Duodenal mucosa (tissue), 2 donors: Measurements from ENCODE around the gene MS4A12.
"Not testable (repeated sequence)": the region's sequence is repeated elsewhere in the genome, so short reads cannot be mapped to it uniquely, and the experiment has no call there.

Experiments used
- H3K27ac ChIP-seq: one replicate; pipeline ENCODE4 v1.7.0; 2013; ENCODE audit warnings: low read depth, low read length
- H3K27me3 ChIP-seq, 2 donors: one replicate each; pipeline ENCODE4 v1.7.0; 2013; ENCODE audit warnings: low read length in 2 of 2, control low read depth in 1 of 2; ENCODE audit not compliant: insufficient read depth in 2 of 2, control insufficient read depth in 1 of 2
- H3K36me3 ChIP-seq, 2 donors: one replicate each; pipeline ENCODE4 v1.7.0; 2013; ENCODE audit warnings: low read length in 2 of 2, control low read depth in 1 of 2; ENCODE audit not compliant: insufficient read depth in 2 of 2, control insufficient read depth in 1 of 2
- H3K4me1 ChIP-seq, 2 donors: one replicate each; pipeline ENCODE4 v1.7.0; 2013; ENCODE audit warnings: low read length in 2 of 2, control low read depth in 1 of 2; ENCODE audit not compliant: insufficient read depth in 2 of 2, control insufficient read depth in 1 of 2
- H3K4me3 ChIP-seq, 2 donors: one replicate each; pipeline ENCODE4 v1.7.0; 2013; ENCODE audit warnings: low read length in 2 of 2, low read depth in 1 of 2
- H3K9ac ChIP-seq, 2 donors: one replicate each; pipeline ENCODE4 v1.7.0; 2013; ENCODE audit warnings: low read length in 2 of 2, low read depth in 1 of 2
- H3K9me3 ChIP-seq, 2 donors: one replicate each; pipeline ENCODE4 v1.7.0; 2013; ENCODE audit warnings: low read length in 2 of 2, control low read depth in 1 of 2; ENCODE audit not compliant: control insufficient read depth in 1 of 2

The MS4A12 gene

GRCh38 chr11:60492488-60493009 lies at the start of gene MS4A12:
TSS of gene MS4A12 (plus strand) at chr11:60492778. CDS start at chr11:60497319, 4,541 bp downstream.
- H3K27ac ChIP-seq, result no peak within 1 kb of the TSS
- no peak within 1 kb of the TSS for H3K4me3 ChIP-seq
- H3K27me3 ChIP-seq, result no peaks in the 10 kb centered on the region
- no peaks in the 10 kb centered on the region for H3K4me1 ChIP-seq
- H3K9ac ChIP-seq, result no peak within 1 kb of the TSS
- H3K9me3 ChIP-seq, result no peaks in the 10 kb centered on the region
- H3K36me3 ChIP-seq, result no peaks in the 10 kb centered on the region

DNA sequence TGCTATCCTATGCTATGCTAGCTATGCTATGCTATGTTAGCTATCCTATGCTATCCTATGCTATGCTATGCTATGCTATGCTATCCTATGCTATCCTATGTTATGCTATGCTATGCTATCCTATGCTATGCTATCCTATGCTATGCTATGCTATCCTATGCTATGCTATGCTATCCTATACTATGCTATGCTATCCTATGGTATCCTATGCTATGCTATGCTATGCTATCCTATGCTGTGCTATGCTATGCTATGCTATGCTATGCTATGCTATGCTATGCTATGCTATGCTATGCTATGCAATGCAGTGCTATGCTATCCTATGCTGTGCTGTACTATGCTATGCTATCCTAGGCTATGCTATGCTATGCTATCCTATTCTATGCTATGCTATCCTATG lies 45.5 kb upstream of the MS4A12 start:
- H3K36me3 ChIP-seq, result no peaks in the 10 kb centered on the region
- H3K27ac ChIP-seq, result no peak overlapping the region
- no peaks in the 10 kb centered on the region for H3K27me3 ChIP-seq
- H3K4me1 ChIP-seq, result peaks cover 0 to 5% of the 10 kb centered on the region in 2 donors
- H3K9ac ChIP-seq, result no peak overlapping the region
- no peaks in the 10 kb centered on the region for H3K9me3 ChIP-seq
- peak overlapping the region in 1 of 2 donors; percentile 50 for H3K4me3 ChIP-seq

DNA sequence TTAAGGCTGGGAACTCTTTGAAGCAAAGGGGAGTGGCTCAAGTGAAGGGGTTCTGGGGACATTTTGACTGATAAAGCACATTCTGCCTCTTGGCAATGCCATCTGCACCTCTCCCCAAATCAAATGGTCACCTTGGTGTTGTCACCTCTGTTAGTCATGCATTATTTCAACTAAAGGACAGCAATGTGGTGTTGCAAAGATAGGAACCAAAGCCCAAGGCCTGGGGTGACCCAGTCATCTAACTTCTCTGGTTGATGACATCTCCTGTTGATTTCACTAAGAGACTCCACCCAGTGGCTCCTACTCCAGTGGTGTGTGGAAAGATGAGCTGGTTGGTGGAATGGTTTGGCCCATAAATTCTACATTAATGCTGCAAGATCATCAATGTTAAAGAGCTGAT lies 44.7 kb upstream of the MS4A12 start:
- H3K4me3 ChIP-seq, result no peak overlapping the region
- H3K27me3 ChIP-seq, result no peaks in the 10 kb centered on the region
- peaks cover 0 to 5% of the 10 kb centered on the region in 2 donors for H3K4me1 ChIP-seq
- no peak overlapping the region for H3K27ac ChIP-seq
- no peaks in the 10 kb centered on the region for H3K9me3 ChIP-seq
- no peak overlapping the region for H3K9ac ChIP-seq
- H3K36me3 ChIP-seq, result no peaks in the 10 kb centered on the region

DNA sequence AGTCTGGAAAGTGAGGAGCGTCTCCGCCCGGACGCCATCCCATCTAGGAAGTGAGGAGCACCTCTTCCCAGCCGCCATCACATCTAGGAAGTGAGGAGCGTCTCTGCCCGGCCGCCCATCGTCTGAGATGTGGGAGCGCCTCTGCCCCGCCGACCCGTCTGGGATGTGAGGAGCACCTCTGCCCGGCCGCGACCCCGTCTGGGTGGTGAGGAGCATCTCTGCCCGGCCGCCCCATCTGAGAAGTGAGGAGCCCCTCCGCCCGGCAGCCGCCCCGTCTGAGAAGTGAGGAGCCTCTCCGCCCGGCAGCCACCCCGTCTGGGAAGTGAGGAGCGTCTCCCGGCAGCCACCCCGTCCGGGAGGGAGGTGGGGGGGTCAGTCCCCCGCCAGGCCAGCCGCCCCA lies 41.4 kb upstream of the MS4A12 start:
- H3K27me3 ChIP-seq, H3K4me3 ChIP-seq, H3K9ac ChIP-seq, H3K4me1 ChIP-seq, H3K9me3 ChIP-seq, H3K36me3 ChIP-seq, H3K27ac ChIP-seq: not testable (repeated sequence)

DNA sequence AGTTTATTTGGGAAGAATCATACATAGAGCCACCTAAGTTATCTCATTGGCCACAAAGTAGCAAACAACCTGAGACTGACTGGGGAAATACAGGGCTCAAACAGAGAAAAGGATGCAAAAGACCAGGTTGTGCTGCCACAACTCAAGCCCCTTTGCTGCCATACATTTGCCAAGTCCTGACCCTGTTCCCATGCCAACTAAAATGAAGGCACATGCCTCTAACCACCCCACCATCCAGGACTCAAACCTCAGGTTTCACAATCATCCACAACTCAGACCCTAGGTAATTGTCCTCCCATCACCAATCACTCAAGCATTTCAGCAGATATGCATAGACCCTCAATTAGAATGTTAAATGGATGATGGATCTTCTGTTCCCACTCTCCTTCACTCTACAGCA lies 38.4 kb upstream of the MS4A12 start:
- H3K9me3 ChIP-seq, result no peaks in the 10 kb centered on the region
- no peaks in the 10 kb centered on the region for H3K4me1 ChIP-seq
- H3K4me3 ChIP-seq, result no peak overlapping the region
- H3K36me3 ChIP-seq, result no peaks in the 10 kb centered on the region
- no peak overlapping the region for H3K27ac ChIP-seq
- no peaks in the 10 kb centered on the region for H3K27me3 ChIP-seq
- H3K9ac ChIP-seq, result no peak overlapping the region

DNA sequence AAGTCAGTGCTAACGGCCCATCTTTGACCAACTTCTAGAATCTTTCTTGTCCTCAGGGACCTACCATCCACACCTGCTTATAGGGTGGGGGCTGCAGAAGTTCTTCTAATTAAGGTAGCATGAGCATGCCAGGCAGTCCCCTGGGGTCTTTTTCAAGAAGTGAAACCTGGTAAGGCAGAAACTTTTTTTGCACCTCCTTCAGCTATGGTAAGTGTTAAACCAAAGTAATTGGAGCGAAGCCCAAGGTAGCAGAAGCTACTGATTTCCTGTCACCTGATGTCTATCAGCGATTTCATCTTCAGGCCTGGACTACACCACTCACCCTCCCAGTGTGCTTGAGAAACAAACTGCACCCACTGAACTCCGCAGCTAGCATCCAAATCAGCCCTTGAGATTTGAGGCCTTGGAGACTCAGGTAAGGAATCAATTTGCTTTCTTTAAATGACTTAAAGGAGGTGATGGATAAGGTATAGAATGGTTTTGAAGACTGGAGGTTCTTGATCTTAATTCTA lies 37.0 kb upstream of the MS4A12 start, which contains the start of gene MS4A1:
Gene MS4A1 (plus strand): TSS at position 317 of the 512 bp plus-strand sequence. CDS start 6,528 bp downstream, outside the sequence.
- Histone ChIP-seq H3K36me3 (no peaks in the 10 kb centered on the region), H3K9me3 (no peaks in the 10 kb centered on the region), H3K27me3 (no peaks in the 10 kb centered on the region), H3K4me3 (no peak within 1 kb of the TSS), H3K9ac (no peak within 1 kb of the TSS), H3K4me1 (no peaks in the 10 kb centered on the region), H3K27ac (no peak within 1 kb of the TSS)

DNA sequence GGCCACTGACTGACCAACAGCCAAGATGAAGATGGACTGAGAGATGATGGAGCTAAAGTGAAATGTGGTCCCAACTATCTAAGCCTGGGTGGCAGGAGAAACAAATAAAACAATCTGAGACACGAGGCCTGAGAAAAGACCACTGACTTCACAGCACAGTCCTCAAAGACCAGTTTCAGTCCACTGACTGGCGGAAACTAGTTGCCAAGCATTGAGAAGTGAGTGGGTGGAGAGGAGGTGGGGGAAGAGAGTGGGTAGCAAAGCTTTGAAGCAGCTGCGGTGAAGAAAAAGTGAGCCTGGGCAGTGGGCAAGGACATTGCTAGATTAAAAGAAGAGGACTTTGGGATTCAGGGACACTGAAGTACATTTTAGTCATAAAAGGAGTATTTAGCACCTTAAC lies 35.0 kb upstream of the MS4A12 start:
- Histone ChIP-seq H3K9ac (no peak overlapping the region), H3K36me3 (no peaks in the 10 kb centered on the region), H3K27me3 (no peaks in the 10 kb centered on the region), H3K27ac (no peak overlapping the region), H3K4me3 (no peak overlapping the region), H3K9me3 (no peaks in the 10 kb centered on the region), H3K4me1 (no peaks in the 10 kb centered on the region)

- Histone ChIP-seq H3K27me3 (no peaks in the 10 kb centered on the region), H3K4me3 (no peak overlapping the region), H3K36me3 (no peaks in the 10 kb centered on the region), H3K9me3 (no peaks in the 10 kb centered on the region), H3K27ac (no peak overlapping the region), H3K9ac (no peak overlapping the region), H3K4me1 (no peaks in the 10 kb centered on the region)
Measured at GRCh38 chr11:60459345-60459744, 33.2 kb upstream of the MS4A12 start.

DNA sequence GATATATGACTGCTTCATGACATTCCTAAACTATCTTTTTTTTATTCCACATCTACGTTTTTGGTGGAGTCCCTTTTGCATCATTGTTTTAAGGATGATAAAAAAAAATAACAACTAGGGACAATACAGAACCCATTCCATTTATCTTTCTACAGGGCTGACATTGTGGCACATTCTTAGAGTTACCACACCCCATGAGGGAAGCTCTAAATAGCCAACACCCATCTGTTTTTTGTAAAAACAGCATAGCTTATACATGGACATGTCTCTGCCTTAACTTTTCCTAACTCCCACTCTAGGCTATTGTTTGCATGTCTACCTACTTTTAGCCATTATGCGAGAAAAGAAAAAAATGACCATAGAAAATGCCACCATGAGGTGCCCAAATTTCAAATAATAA lies 23.7 kb upstream of the MS4A12 start:
- Histone ChIP-seq H3K9ac (no peak overlapping the region), H3K36me3 (no peaks in the 10 kb centered on the region), H3K4me3 (no peak overlapping the region), H3K27me3 (no peaks in the 10 kb centered on the region), H3K4me1 (no peaks in the 10 kb centered on the region), H3K27ac (no peak overlapping the region), H3K9me3 (no peaks in the 10 kb centered on the region)

DNA sequence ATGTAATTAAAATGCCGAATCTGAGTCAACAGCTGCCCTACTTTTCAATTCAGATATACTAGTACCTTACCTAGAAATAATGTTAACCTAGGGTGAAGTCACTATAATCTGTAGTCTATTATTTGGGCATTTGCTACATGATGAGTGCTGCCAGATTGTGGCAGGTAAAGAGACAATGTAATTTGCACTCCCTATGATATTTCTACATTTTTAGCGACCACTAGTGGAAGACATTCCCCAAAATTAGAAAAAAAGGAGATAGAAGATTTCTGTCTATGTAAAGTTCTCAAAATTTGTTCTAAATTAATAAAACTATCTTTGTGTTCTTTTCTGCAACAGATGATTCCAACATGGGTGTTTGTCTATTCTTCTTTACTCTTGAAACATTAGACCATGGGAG lies 22.9 kb upstream of the MS4A12 start:
- Histone ChIP-seq H3K9ac (no peak overlapping the region), H3K27me3 (no peaks in the 10 kb centered on the region), H3K27ac (no peak overlapping the region), H3K4me3 (no peak overlapping the region), H3K36me3 (no peaks in the 10 kb centered on the region), H3K4me1 (no peaks in the 10 kb centered on the region), H3K9me3 (no peaks in the 10 kb centered on the region)

DNA sequence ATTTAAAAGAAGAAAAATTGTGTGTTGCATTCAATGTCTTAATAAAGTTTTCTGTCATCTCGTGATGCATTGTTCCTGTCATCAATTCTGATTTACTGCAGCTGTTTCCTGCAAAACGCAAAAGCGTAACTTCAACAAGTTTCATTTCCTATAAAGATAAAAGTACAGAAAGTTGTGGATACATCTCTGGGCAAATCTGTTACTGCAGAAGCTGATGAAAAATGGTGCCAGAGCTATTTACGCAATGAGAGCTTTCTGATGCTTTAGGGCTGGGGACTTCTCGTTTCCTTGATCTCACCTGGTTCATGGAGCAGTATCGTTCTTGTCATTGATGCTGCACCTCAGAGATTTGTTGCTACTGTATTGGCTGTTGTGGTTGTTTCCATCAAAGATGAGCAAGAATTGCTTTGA lies 15.5 kb upstream of the MS4A12 start:
- Histone ChIP-seq H3K27ac (no peak overlapping the region), H3K27me3 (no peaks in the 10 kb centered on the region), H3K4me3 (no peak overlapping the region), H3K36me3 (no peaks in the 10 kb centered on the region), H3K9me3 (no peaks in the 10 kb centered on the region), H3K9ac (no peak overlapping the region), H3K4me1 (no peaks in the 10 kb centered on the region)
